GM19025 (cell line): ENCODE measurements around the gene ELAVL1.
"Not testable (repeated sequence)": the region's sequence is repeated elsewhere in the genome, so short reads cannot be mapped to it uniquely, and the experiment has no call there.

Source experiments
- ATAC-seq: cut with Tn5 transposase; IDR thresholded peaks from one replicate; pipeline ENCODE4 v1.9.1; 2021; ENCODE audit warnings: mild to moderate bottlenecking, low read depth, moderate library complexity; ENCODE audit not compliant: unreplicated experiment

The ELAVL1 gene

DNA sequence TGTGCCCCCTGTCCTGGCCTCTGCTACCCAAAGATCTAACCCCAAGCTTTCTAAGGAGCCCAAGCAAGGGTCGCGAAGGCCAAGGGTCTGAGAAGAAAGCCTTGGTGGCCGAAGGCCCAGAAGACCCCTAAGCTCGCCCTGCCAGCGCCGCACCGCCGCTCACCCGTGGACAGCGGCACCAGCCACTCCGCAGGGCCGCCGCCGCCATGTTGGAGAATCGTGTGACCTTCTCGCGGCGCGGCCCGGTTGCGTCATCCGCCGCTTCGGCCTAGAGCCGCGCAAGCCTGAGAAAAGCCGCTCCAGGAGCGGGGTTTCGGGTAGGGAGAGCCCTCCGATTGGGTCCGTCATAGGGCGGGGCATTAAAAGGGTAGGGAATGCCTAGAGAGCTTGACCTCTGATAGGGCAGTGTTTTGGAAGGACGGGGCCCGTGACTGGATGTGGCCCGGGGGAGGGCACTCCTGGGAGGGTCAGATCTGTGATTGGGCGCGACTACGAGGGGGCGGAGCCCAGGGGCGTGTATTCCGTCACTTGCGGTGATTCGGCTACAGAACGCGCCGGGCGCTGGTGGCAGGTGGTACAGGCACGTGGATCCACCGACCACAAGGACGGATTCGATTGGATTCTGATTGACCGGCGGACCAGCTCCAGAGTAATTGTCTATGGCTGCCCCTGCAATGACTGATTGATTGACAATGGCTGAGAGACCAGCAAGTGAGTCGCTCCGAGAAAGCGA, 61.8 kb downstream of the ELAVL1 start, which contains the start of gene TIMM44:
TIMM44 (minus strand) TSS at position 223 of the 733 bp plus-strand sequence; CDS start at position 208, 15 bp downstream.
- peak; percentile 98 for ATAC-seq

DNA sequence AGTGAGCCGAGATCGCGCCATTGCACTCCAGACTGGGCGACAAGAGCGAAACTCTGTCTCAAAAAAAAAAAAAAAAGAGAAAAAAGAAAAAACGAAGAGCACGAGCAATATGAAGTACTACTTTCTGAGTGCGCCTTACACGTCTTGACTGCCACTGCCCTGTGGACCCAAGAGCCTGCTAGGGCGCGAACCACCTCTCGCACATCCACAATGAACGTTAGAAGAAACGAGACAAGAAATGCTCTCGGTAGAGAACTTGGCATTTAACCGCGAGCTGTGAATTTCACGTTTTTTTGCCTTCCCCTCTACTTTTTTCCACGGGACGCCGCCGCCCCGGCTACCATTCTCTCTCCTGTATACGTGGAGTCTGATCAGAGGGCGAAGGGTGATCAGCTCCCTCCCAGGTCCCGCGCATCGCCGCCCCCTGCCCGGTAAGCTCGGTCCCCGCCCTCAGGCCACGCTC, 62.4 kb downstream of the ELAVL1 start:
- no peak for ATAC-seq

- ATAC-seq: no peak
Measured at GRCh38 chr19:7941895-7942596, 63.4 kb downstream of the ELAVL1 start.

- ATAC-seq: no peak
Measured at GRCh38 chr19:7940841-7941240, 64.6 kb downstream of the ELAVL1 start.

DNA sequence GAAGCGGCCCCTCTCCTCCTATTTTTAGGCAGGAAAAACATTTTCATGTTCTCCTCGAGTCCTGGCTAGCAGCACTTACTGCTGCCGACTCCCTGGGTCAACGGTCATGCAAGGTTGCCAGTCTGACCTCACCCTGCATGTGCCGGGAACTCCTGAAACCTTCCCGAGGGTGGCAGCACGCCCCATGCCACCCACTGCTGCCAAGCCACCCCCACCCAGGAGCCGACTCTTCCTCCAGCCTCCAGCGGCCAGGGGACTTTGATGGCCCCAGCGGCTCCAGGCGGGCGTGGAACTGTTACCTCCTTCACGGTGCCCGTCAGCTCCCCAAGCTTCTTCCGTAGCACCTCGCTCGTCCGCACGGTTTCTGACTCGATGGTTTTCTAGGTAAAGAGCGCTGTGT, 70.7 kb downstream of the ELAVL1 start:
- no peak for ATAC-seq

- ATAC-seq: no peak
Measured at GRCh38 chr19:7933828-7934725, 71.4 kb downstream of the ELAVL1 start.

DNA sequence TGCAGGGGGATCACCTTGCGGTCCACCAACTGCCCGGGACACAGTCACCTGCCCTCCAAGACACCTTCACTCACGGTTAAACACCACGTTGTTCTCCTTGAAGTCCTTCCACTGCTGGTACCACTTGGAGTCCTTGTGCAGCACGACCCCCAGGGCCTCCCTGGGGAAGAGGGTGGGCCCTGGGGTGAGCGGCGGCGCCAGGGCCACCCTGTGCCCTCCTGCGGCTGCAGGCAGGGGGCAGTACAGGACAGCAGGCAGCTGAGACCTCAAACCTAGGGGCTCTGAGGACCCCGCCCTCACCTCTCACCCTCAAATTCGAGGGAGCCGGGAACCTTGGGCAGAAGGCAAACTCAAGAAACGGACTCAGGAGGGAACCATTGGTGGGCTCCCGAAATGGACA, 72.0 kb downstream of the ELAVL1 start:
- ATAC-seq: no peak

- no peak for ATAC-seq
Measured at GRCh38 chr19:7932930-7933300, 72.5 kb downstream of the ELAVL1 start.

- no peak for ATAC-seq
Measured at GRCh38 chr19:7932276-7932929, 73.0 kb downstream of the ELAVL1 start.

- no peak for ATAC-seq
Measured at GRCh38 chr19:7931221-7932061, 74.0 kb downstream of the ELAVL1 start.

GRCh38 chr19:7930765-7931164, 74.7 kb downstream of the ELAVL1 start:
- ATAC-seq: no peak

DNA sequence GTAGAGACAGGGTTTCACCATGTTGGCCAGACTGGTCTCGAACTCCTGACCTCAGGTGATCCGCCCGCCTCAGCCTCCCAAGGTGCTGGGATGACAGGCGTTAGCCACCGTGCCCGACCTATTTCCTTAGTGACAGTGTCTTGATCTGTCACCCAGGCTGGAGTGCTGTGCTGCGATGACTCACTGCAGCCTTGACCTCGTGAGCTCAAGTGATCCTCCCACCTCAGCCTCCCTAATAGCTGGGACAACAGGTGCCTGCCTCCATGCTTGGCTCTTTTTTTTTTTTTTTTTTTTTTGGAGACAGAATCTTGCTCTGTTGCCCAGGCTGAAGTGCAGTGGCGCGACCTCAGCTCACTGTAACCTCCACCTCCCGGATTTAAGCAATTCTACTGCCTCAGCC, 75.4 kb downstream of the ELAVL1 start:
- ATAC-seq: not testable (repeated sequence)

DNA sequence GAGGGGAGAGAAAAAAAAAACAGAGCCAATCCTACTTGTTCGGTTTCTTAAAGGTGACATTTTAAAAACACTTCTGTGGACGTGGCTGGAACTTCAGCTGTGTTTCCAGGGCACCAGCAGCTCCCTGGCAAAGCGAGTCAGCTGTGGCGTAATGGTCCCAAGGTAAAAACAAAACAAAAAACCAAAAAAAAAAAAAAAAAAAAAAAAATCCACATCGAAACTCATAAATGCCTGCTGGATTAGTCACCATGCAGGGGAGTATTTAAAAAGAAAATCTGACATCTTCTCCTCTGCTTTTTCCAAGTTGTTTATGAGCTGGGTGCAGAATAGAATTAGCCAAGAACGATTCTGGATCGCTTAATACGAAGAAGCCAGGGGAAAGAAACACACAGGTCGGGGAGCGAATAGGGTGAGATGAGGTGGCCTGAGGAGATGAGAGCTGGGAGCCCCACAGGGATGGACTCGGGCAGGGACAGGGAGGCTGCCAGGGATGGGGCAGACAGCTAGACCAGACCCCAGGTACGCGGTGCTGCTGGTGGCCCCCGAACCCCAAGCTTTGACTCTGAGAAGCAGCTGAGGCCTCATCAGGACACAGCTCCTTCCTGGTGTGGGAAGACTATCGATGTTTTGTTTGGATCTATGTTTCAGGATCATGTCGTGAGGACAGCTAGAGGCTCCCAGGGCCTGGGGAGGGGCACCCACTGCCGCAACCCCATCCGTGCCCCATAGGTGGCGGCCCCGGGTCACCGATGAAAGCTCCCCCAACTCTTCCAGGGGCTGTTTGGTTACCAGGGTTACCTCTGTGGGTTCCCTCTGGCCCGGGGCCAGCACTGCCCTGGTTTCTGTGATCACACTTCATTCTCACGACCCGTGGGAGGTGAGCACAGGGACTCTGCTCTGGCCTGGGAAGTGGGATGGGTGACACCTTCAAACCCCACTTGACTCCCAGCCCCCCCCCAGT, 76.4 kb downstream of the ELAVL1 start:
- no peak for ATAC-seq

DNA sequence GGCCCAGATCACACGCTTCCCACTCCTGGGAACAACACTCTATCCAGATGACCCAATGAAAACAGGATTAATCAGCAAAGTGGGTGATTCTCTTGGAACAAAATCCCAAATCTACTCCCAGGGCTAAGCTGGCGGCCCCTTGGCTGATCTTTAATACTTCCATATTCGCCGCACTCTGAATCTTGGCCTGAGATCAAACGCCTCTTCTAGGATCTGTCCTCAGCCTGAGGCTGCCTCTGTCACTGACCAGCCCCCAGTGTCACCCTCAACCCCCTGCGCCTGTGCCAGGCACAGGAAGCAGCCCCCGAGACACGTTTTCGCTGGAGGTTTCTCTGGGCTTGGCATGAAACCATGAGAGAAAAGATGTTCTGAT, 77.1 kb downstream of the ELAVL1 start:
- ATAC-seq: no peak

GRCh38 chr19:7927605-7928333, 77.7 kb downstream of the ELAVL1 start:
- no peak for ATAC-seq

DNA sequence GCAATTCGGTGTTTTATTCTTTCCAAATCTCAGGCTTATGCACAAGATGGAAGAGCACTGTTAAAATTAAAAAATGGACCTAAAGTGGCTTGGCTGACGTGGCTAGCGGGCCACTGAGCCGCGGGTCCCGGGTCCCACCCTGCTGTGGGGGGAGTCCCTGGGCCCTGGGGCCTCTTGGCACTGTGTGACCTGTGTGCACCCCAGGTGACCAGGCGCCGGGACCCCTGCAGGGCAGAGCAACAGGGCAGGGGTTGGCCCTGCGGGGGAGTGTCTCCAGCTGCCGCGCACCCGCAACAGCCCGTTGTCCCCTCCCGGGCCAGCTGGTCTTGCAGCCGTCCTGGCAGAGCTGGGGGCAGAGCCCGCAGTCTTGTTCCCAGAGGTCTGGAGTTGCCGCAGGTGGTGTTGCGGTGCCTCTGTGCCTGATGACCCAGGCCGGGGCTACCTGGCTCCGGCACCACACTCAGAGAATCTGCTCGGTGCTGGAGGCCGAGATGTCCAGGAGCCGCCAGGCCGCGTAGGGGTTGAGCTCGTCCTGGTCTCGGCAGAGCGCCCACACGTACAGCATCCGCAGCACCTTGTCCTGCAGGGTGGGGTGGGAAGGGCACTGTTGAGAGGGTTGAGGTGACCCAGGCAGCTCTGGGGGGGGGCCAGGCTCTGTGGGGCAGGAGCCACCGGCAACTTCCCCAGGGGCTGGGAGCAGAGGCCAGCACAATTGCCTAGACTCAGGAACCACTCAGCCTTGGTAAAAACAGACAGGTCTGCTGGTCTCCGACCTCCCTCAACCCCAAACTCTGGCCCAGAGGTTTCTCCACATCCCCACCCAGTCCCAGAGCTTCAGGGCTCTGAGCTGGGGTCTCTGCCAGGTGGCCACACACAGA, 78.5 kb downstream of the ELAVL1 start:
- no peak for ATAC-seq
